Measurements from ENCODE around the gene PLA2G6. TPM values are rescaled to one million over a fixed set of nuclear protein-coding genes. Genes with fewer than 3 reads are reported as not detected.

PLA2G6 gene
- total RNA-seq, 1 experiment from 2014 or later = 36.0 TPM

- intact Hi-C loops (cut with micrococcal nuclease) = no loop called here
- Histone ChIP-seq H3K36me3 (ENCODE audit: control insufficient read depth in 1 of 2, insufficient read depth in 2 of 2, low read length in 2 of 2) (peaks cover 17 to 25% of the 10 kb centered on the region in 2 experiments; a peak in 3 of 4 replicates), H3K27ac (ENCODE audit: low read depth, low read length) (no peak overlapping the region), H3K4me1 (ENCODE audit: control insufficient read depth in 1 of 2, insufficient read depth in 2 of 2, low read length in 2 of 2) (no peaks in the 10 kb centered on the region), H3K9me3 (ENCODE audit: control insufficient read depth in 1 of 2, insufficient read depth in 1 of 2, low read depth in 1 of 2, low read length in 2 of 2) (no peaks in the 10 kb centered on the region), H3K27me3 (ENCODE audit: insufficient read depth, low read length) (no peaks in the 10 kb centered on the region), H3K4me3 (replicated peaks in 1 of 2; ENCODE audit: low read depth in 1 of 2, low read length in 2 of 2) (no peak overlapping the region), H3K9me2 (ENCODE audit: insufficient read depth) (no peaks in the 10 kb centered on the region), H3K4me2 (ENCODE audit: low read length) (no peak overlapping the region), H4K20me1 (ENCODE audit: insufficient read depth) (no peaks in the 10 kb centered on the region), H2AFZ (ENCODE audit: low read depth, low read length, poor library complexity, severe bottlenecking) (no peak overlapping the region), H3K9ac (ENCODE audit: low read length) (no peak overlapping the region), H3K79me2 (ENCODE audit: insufficient read depth, low read length) (no peaks in the 10 kb centered on the region)
- ChIA-PET POLR2A (no interaction called here), CTCF (no interaction called here), RAD21 (ENCODE audit: low non-redundant PET in 1 of 2, low total read pairs in 2 of 2, uncharacterized antibody in 2 of 2, unreplicated experiment in 2 of 2) (interaction anchor here in 1 of 2 experiments (0.6 kb wide), 1 partner anchor 267 kb away, joined by 3 read pairs; no protein-coding TSS in a partner anchor)
- DNase-seq (ENCODE audit: low read depth, low spot score) = no peak
- TF ChIP-seq YY1 (IDR thresholded peaks at IDR 0.05; ENCODE audit: extremely low read depth, insufficient replicate concordance, low read depth, low read length) (no peak), ZFX (IDR thresholded peaks at IDR 0.05) (no peak), POLR2AphosphoS5 (IDR thresholded peaks at IDR 0.05; ENCODE audit: low read depth, low read length) (no peak), SRF (IDR thresholded peaks at IDR 0.05; ENCODE audit: low read depth) (no peak), CBX3 (IDR thresholded peaks at IDR 0.05; ENCODE audit: low read depth) (no peak), ELF1 (IDR thresholded peaks at IDR 0.05; ENCODE audit: borderline replicate concordance, low read depth) (no peak), ZNF274 (IDR thresholded peaks at IDR 0.05; ENCODE audit: low read depth, low read length) (no peak), TCF7L2 (IDR thresholded peaks at IDR 0.05; ENCODE audit: borderline replicate concordance, extremely low read depth, insufficient read depth, insufficient read length) (no peak), EZH2phosphoT487 (IDR thresholded peaks at IDR 0.05; ENCODE audit: borderline replicate concordance) (no peak), EGR1 (IDR thresholded peaks at IDR 0.05; ENCODE audit: low read depth) (no peak), EZH2 (IDR thresholded peaks at IDR 0.05) (no peak), REST (IDR thresholded peaks at IDR 0.05; ENCODE audit: low read depth) (no peak), FOSL1 (IDR thresholded peaks at IDR 0.05; ENCODE audit: low read depth) (no peak), POLR2A (IDR thresholded peaks at IDR 0.05; ENCODE audit: borderline replicate concordance, extremely low read depth, insufficient read depth, insufficient read length) (no peak), CEBPB (IDR thresholded peaks at IDR 0.05; ENCODE audit: low read depth) (no peak), SP1 (IDR thresholded peaks at IDR 0.05; ENCODE audit: low read depth) (no peak), ATF3 (IDR thresholded peaks at IDR 0.05) (no peak)
- TF ChIP-seq, protein P1, sequence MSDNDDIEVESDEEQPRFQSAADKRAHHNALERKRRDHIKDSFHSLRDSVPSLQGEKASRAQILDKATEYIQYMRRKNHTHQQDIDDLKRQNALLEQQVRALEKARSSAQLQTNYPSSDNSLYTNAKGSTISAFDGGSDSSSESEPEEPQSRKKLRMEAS (IDR thresholded peaks at IDR 0.05) = no peak
- TF ChIP-seq, protein P2, sequence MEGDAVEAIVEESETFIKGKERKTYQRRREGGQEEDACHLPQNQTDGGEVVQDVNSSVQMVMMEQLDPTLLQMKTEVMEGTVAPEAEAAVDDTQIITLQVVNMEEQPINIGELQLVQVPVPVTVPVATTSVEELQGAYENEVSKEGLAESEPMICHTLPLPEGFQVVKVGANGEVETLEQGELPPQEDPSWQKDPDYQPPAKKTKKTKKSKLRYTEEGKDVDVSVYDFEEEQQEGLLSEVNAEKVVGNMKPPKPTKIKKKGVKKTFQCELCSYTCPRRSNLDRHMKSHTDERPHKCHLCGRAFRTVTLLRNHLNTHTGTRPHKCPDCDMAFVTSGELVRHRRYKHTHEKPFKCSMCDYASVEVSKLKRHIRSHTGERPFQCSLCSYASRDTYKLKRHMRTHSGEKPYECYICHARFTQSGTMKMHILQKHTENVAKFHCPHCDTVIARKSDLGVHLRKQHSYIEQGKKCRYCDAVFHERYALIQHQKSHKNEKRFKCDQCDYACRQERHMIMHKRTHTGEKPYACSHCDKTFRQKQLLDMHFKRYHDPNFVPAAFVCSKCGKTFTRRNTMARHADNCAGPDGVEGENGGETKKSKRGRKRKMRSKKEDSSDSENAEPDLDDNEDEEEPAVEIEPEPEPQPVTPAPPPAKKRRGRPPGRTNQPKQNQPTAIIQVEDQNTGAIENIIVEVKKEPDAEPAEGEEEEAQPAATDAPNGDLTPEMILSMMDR (IDR thresholded peaks at IDR 0.05 in 2 of 3, conservative IDR thresholded peaks at IDR 0.05 in 1 of 3; ENCODE audit: borderline replicate concordance in 1 of 3, insufficient read depth in 1 of 3, low read depth in 2 of 3, low read length in 2 of 3) = no peak
- BruUV-seq (replicated peaks) = no TSS peak
- no peak for ATAC-seq
Measured at GRCh38 chr22:38065539-38065938, 116.1 kb downstream of the PLA2G6 start.
